HG02970 (cell line): ENCODE results near the gene KYAT1.

Experiments used
- ATAC-seq: cut with Tn5 transposase; IDR thresholded peaks from one replicate; pipeline ENCODE4 v1.9.1; 2021; ENCODE audit warnings: mild to moderate bottlenecking, moderate library complexity, moderate number of reproducible peaks; ENCODE audit not compliant: unreplicated experiment, low FRiP score

The KYAT1 gene

DNA sequence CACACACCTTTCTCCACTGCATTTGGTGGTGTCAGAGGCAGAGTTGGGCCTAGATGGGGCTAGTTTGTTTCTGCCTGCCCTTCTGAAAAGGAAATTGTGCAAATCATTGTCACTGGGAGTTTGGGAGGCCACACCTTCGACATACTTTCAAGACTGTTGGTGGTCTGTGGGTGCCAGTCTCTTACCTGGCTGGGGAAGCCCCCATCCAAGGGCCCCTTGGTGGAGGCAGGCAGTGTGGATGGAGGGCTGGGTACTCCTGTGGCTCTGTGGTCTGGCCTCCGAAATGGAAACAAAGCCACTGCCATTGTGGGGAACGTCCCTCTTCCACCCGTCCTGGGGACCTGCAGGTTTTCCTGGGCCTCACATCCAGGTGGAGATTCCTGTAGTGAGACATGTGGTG is 28.1 kb upstream of the KYAT1 start:
- no peak for ATAC-seq

DNA sequence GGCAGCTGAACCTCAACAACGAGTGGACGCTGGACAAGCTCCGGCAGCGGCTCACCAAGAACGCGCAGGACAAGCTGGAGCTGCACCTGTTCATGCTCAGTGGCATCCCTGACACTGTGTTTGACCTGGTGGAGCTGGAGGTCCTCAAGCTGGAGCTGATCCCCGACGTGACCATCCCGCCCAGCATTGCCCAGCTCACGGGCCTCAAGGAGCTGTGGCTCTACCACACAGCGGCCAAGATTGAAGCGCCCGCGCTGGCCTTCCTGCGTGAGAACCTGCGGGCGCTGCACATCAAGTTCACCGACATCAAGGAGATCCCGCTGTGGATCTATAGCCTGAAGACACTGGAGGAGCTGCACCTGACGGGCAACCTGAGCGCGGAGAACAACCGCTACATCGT is 26.6 kb upstream of the KYAT1 start:
- ATAC-seq = no peak

GRCh38 chr9:128906741-128907140 is 25.0 kb upstream of the KYAT1 start:
- ATAC-seq = no peak

DNA sequence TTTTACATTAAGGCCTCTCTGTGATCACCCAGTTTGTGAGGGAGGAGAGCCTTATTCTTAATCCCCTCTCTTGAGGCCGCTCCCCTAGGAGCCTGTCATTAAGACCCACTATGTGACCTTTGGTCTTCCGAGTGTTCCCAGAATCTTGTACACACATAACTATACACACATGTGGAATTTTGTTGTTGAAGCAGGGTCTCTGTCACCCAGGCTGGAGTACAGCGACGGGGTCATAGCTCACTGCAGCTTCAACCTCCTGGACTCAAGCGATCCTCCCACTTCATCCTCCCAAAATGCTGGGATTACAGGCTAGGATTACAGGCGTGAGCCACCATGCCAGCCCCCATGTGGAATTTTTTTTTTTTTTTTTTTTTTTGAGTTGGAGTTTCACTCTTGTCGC is 24.2 kb upstream of the KYAT1 start:
- no peak for ATAC-seq

GRCh38 chr9:128903871-128904620 is 22.3 kb upstream of the KYAT1 start:
- no peak for ATAC-seq

DNA sequence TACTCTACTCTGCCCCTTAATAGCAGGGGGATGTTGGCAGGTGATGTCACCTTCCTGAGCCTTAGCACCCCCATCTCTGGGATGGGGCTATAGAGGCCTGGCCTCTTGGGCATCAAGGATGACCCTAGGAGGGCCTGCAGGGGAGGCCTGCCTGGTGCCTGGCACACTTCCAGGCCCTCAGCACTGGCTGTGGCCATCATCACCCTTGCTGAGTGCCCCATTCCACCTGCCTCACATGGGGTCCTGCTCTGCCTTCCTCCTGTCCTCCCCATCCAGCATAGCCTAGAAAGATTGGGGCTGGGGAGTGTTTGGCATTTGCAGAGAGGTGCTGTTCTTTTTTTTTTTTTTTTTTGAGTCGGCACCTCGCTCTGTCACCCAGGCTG is 21.3 kb upstream of the KYAT1 start:
- ATAC-seq = no peak

GRCh38 chr9:128902351-128903078 is 20.8 kb upstream of the KYAT1 start:
- no peak for ATAC-seq

DNA sequence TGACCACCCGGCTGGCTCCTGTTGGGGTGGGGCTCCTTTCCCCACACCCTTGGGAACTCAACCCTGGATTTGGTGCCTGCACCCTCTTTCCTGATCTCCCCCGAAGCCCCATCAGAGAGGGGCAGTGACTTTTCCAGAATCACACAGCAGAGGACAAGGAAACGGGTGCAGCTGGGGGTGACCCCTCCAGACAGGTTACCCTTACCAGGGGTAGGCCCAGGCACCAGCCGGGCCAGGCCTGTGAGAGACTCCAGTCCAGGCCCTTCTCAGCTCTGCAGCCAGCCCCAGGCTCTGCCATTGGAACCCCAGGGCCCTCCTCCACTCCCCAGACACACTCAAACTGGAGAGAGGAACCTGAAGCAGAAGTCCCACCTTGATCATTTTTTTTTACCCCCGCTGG is 20.1 kb upstream of the KYAT1 start:
- no peak for ATAC-seq

DNA sequence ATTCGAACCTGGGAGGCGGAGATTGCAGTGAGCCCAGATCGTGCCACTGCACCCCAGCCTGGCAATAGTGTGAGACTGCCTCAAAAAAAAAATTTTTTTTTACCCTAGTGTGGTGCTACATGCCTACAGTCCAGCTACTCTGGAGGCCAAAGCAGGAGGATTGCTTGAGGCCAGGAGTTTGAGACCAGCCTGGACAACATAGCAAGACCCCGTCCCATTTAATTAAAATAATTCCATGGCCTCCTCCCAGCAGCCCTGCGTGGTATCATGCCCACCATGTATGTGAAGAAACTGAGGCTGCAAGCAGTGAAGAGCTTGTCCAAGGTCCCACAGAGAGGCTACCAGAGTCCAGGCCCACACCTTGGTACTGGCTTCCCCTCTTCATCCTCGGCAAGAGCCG is 19.6 kb upstream of the KYAT1 start:
- ATAC-seq = no peak

- ATAC-seq = no peak
Observed at GRCh38 chr9:128899566-128900322, 18.0 kb upstream of the KYAT1 start.

- no peak for ATAC-seq
Observed at GRCh38 chr9:128898845-128899565, 17.3 kb upstream of the KYAT1 start.

- ATAC-seq = no peak
Observed at GRCh38 chr9:128898382-128898781, 16.6 kb upstream of the KYAT1 start.

DNA sequence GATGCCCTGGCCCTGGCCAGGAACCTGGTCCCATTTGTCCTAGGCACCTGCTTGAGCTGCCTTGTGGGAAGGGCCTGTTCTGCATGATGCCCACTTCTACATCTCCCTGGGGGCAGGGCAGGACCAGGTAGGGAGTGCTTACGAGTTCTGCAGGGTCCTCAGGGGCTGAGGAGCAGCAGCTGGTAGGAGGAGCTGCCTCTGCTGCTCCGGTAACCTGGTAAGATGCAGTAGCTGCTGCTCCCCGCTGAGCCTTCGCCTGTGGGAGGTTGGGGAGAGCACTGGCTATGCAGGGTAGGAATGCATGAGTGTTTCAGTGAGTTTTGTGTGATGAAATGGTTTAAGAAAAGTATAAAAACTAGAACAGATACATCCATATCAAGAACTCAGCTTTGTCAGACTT is 13.8 kb upstream of the KYAT1 start:
- ATAC-seq = no peak

GRCh38 chr9:128894764-128895163 is 13.0 kb upstream of the KYAT1 start:
- no peak for ATAC-seq

GRCh38 chr9:128893354-128893753 is 11.6 kb upstream of the KYAT1 start:
- no peak for ATAC-seq

DNA sequence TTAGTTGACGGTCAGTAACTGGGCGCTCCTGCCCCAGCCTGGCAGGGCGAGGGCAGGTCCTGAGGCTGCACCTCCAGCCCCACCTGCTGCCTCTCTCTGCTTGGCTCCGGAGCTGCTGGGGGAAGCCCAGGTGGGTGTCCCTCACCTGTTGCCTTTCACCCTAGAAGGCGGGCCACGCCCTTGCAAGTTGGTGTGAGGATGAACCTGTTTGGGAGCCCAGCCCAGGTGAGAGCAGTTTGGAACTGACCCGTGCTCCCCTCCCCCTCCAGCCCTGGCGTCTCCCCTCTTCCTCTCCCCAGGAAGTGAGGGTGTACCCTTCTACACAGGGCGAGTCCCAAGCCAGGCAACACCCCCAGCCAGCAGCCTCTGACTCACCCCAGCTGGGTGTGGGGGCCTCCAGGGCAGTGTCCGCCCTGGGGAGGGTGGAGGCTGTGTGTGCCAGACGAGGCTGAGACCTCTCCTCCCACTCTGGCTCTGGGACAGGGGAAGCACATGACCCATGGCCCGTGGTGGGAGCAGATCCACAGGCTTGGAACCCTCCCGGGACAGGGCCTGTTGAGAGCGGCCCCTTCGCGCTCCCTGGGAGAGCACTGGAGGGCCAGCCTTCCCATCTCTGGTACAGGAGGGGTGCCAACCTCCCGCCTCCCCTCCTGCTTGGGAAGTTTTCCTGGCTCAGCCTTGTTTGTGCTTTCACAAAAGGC is 10.6 kb upstream of the KYAT1 start:
- ATAC-seq = no peak

DNA sequence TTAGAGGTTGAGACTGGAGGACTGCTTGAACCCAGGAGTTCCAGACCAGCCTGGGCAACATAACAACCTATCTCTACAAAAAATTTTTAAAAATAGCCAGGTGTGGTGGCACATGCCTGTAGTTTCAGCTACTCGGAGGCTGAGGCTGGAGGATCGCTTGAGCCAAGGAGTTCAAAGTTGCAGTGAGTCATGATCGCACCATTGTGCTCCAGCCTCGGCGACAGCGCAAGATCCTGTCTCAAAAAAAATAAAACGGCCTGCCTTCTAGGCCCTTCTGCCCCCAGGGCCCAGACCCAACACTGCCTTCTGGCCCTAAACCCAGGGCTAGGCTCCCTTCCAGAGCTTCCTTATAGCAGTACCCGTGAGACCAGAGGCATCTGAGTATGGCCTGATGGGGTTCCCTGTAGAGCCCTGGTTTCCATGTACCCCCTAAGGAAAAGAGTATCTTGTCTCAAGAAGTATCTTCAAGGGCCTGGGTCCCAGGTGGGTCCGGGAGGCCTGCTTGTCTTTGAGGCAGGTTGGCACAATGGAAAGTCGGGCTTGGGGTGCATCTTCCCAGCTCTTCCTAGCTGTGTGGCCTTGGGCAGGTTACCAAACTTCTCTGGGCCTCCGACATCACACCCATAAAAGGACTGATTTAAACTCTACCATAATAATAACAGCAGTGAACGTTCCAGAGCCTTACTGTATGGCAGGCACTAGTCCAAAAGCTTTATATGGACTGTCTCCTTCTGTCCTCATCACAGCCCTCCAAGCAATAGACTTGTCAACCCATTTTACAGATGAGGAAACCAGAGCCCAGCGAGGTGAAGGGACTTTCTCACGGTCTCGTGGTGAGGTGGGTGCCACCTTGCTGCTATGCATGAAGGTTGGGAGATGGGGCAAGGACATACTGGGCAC is 9.8 kb upstream of the KYAT1 start:
- no peak for ATAC-seq

- ATAC-seq = no peak
Observed at GRCh38 chr9:128887914-128888350, 6.2 kb upstream of the KYAT1 start.

DNA sequence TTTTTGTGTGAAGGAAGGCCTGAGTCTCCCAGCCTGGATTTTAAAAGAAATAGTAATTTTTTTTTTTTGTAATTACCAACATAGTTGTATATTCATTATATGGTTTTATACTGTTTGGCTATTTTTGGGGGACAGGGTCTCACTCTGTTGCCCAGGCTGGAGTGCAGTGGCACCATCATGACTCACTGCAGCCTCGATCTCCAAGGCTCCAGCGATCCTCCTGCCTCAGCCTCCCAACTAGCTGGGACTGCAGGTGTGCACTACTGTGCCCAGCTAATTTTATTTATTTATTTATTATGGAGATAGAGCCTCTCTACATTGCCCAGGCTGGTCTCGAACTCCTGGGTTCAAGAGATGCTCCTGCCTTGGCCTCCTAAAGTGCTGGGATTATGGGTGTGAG is 5.3 kb upstream of the KYAT1 start:
- no peak for ATAC-seq
